ENCODE data around the gene MRPL40. TPM values are rescaled to one million over a fixed set of nuclear protein-coding genes. Genes with fewer than 3 reads are reported as not detected.

The MRPL40 gene
- total RNA-seq, 4 donors from 2014 or later: 37.5 to 69.3 (median 48.7) TPM

DNA sequence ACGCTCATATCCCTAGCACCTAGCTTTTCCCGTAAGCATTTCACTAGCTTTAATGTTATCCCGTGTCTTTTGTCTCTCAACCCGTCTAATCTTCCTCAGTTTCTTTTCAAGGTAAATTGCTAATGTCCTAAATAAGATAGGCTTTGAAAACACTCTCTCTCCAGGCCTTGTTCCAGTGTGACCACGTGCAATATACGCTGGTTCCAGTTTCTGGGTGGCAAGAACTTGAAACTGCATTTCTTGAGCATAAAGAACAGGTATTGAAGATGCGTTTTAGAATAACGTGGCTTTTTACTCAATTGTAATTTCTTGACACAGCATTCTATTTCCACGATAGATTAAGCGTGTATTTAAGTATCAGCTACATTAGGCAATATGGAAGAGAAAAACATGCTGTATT lies 48.4 kb downstream of the MRPL40 start:
- WGBS, 2 donors: 62 to 65% methylated on average over 10 of the region's 10 CpGs

DNA sequence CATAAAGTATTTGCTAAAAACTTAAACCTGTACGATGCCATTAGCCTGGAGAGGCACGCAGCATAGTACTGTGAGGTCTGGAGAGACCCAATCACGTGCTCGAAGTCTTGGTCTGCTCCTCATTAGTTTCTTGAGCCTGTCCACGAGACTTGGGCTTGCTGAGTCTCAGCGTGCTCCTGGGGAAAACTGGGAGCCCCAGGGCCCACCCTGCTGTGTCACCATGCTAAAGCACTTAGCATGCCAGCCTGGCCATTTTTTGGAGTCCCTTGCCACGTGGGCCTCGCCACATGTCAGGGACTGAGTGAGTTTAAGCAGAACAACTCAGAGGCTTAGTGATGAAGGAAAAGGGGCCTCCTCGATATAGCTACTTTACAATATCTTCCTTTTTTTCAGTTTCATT lies 50.0 kb downstream of the MRPL40 start:
- H3K27ac ChIP-seq: no peak overlapping the region
- H3K36me3 ChIP-seq: no peaks in the 10 kb centered on the region
- H3K27me3 ChIP-seq: no peaks in the 10 kb centered on the region
- peaks cover 13 to 14% of the 10 kb centered on the region in 2 donors for H3K4me1 ChIP-seq
- no peak for DNase-seq
- no peak for TF ChIP-seq POLR2A (IDR thresholded peaks at IDR 0.05)
- TF ChIP-seq, protein P1, sequence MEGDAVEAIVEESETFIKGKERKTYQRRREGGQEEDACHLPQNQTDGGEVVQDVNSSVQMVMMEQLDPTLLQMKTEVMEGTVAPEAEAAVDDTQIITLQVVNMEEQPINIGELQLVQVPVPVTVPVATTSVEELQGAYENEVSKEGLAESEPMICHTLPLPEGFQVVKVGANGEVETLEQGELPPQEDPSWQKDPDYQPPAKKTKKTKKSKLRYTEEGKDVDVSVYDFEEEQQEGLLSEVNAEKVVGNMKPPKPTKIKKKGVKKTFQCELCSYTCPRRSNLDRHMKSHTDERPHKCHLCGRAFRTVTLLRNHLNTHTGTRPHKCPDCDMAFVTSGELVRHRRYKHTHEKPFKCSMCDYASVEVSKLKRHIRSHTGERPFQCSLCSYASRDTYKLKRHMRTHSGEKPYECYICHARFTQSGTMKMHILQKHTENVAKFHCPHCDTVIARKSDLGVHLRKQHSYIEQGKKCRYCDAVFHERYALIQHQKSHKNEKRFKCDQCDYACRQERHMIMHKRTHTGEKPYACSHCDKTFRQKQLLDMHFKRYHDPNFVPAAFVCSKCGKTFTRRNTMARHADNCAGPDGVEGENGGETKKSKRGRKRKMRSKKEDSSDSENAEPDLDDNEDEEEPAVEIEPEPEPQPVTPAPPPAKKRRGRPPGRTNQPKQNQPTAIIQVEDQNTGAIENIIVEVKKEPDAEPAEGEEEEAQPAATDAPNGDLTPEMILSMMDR (IDR thresholded peaks at IDR 0.05): no peak
- no peaks in the 10 kb centered on the region for H3K9me3 ChIP-seq
- H3K4me3 ChIP-seq (replicated peaks in 1 of 3): no peak overlapping the region
- intact Hi-C loops (cut with DNase I): no loop called here
- 89 to 92% methylated on average over 9 of the region's 9 CpGs for WGBS, 2 donors

More for the DNA sequence above, 48.4 kb downstream of the MRPL40 start:
- H3K27ac ChIP-seq: no peak overlapping the region
- no peak overlapping the region for H3K4me3 ChIP-seq (replicated peaks in 1 of 3)
- no peaks in the 10 kb centered on the region for H3K9me3 ChIP-seq
- peaks cover 15 to 16% of the 10 kb centered on the region in 2 donors for H3K4me1 ChIP-seq
- DNase-seq: no peak
- intact Hi-C loops (cut with DNase I): no loop called here
- H3K27me3 ChIP-seq: no peaks in the 10 kb centered on the region
- no peaks in the 10 kb centered on the region for H3K36me3 ChIP-seq
- no peak for TF ChIP-seq POLR2A (IDR thresholded peaks at IDR 0.05)
- TF ChIP-seq, protein P1 (IDR thresholded peaks at IDR 0.05): no peak

DNA sequence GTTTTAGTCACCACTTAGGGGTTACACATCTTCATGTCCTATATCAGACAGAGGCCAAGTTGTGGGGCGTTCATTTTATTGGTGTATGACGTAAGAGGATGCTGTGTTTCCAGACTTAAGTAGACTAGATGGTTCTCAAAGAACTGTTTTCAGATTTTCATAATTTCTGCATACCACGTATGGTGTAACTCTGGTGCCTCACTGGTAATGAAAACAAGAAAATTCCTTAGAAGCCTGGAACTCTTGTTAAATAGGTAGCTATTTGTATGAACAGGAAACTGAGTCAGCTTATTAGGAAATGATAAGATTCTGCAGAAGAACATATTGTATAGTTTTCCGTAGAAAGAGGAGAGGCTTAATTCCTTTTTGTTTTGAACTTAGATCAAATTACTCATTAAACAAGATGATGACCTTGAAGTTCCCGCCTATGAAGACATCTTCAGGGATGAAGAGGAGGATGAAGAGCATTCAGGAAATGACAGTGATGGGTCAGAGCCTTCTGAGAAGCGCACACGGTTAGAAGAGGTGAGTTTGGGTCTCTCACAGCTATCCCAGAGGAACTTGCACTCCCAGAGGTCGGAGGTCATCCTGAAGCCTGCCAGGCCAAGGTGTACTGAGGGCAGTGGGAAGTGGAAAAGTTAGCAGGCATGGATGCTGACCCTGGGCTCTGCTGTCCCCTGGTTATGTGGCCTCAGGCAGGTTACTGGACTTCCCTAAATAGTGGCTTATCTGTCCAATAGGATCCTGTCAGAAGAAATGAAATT lies 51.3 kb downstream of the MRPL40 start:
- no peaks in the 10 kb centered on the region for H3K9me3 ChIP-seq
- peaks cover 4 to 5% of the 10 kb centered on the region in 2 donors for H3K4me1 ChIP-seq
- no peak for DNase-seq
- TF ChIP-seq POLR2A (IDR thresholded peaks at IDR 0.05): no peak
- TF ChIP-seq, protein P1 (IDR thresholded peaks at IDR 0.05): no peak
- intact Hi-C loops (cut with DNase I): no loop called here
- H3K36me3 ChIP-seq: no peaks in the 10 kb centered on the region
- H3K4me3 ChIP-seq (replicated peaks in 1 of 3): no peak overlapping the region
- 89% methylated on average over 8 of the region's 8 CpGs for WGBS, 2 donors
- no peak overlapping the region for H3K27ac ChIP-seq
- H3K27me3 ChIP-seq: no peaks in the 10 kb centered on the region

Other genes starting within 250 kb of the MRPL40 start
- 10 to 100 TPM in 3 of 4 donors, 1 to 10 TPM in 1; 8.5 to 19.2 (median 12.8) TPM for gene CLTCL1, start 140.8 kb upstream of the MRPL40 start, total RNA-seq
- 100 to 1,000 TPM in 2 of 4 donors, 10 to 100 TPM in 2; 63.8 to 139 (median 107) TPM for gene HIRA, start 812 bp upstream of the MRPL40 start, total RNA-seq
- gene C22orf39, start 15.2 kb downstream of the MRPL40 start, total RNA-seq: 10 to 100 TPM; 66.9 to 90.0 (median 83.1) TPM
- gene UFD1, start 46.6 kb downstream of the MRPL40 start, total RNA-seq: 10 to 100 TPM; 29.3 to 52.7 (median 44.2) TPM
- gene CDC45, start 47.4 kb downstream of the MRPL40 start, total RNA-seq: 1 to 10 TPM in 2 of 4 donors, under 1 TPM in 1, not detected in 1; 0.24 to 1.9 (median 1.7) TPM
- gene CLDN5, start 91.9 kb downstream of the MRPL40 start, total RNA-seq: 100 to 1,000 TPM in 2 of 4 donors, 10 to 100 TPM in 2; 71.8 to 303 (median 131) TPM

Data from thyroid gland (tissue), 4 donors.